Spleen (tissue), 7 donors: ENCODE results near the gene PANX1.

Source experiments
- CTCF ChIP-seq, 11 experiments: fragments of 200-600 bp in 7 of 11; fragments of 450-650 bp in 4 of 11; sonication (generic) in 4 of 11; IDR thresholded peaks in 8 of 11; conservative IDR thresholded peaks in 3 of 11; 1 replicate in 7 of 11; 2 replicates in 4 of 11; pipeline versions ENCODE4 v1.4.0 to v1.8.0; 2016 to 2021; ENCODE audit warnings: antibody characterized with exemption in 11 of 11, inconsistent platforms in 4 of 11, mild to moderate bottlenecking in 1 of 11
- POLR2A ChIP-seq, 3 donors: fragments of 450-650 bp; IDR thresholded peaks; one replicate each; pipeline ENCODE4 v1.5.1; 2017; ENCODE audit warnings: antibody characterized with exemption in 3 of 3, mild to moderate bottlenecking in 1 of 3
- POLR2AphosphoS5 ChIP-seq, 3 donors: sonication (generic); formaldehyde crosslinking; IDR thresholded peaks; one replicate each; pipeline ENCODE4 v1.5.1; 2017; ENCODE audit warnings: antibody characterized with exemption in 3 of 3
- donor health status: DM: no; HTN: no; CAD: no; lungs with moderate emphysema.
- donor health status: DM: no; HTN: no; CAD: no.
- donor health status: DM: no; HTN: no; CAD: no.

- TF ChIP-seq POLR2A (IDR thresholded peaks at IDR 0.05) (no peak), CTCF (IDR thresholded peaks at IDR 0.05 in 8 of 11, conservative IDR thresholded peaks at IDR 0.05 in 3 of 11) (no peak), POLR2AphosphoS5 (IDR thresholded peaks at IDR 0.05) (no peak)
Measured at GRCh38 chr11:94181943-94182342, 53.3 kb downstream of the PANX1 start.
